HEK293T (cell line): Measurements from ENCODE around the gene IFITM1.

ENCODE experiments used
- ELF4 ChIP-seq: fragments of 450-650 bp; IDR thresholded peaks from 2 replicates; pipeline ENCODE4 v1.6.1; 2017; ENCODE audit warnings: antibody characterized with exemption
- FOXK2 ChIP-seq: fragments of 450-650 bp; IDR thresholded peaks from 2 replicates; pipeline ENCODE4 v1.6.1; 2016; ENCODE audit warnings: mild to moderate bottlenecking
- L3MBTL2 ChIP-seq: fragments of 450-650 bp; conservative IDR thresholded peaks from 2 replicates; pipeline ENCODE4 v1.6.1; 2016; ENCODE audit warnings: mild to moderate bottlenecking
- SP1 ChIP-seq: fragments of 450-650 bp; IDR thresholded peaks from 2 replicates; pipeline ENCODE4 v1.6.1; 2017
- SUZ12 ChIP-seq: fragments of 450-650 bp; IDR thresholded peaks from 2 replicates; pipeline ENCODE4 v1.6.1; 2016; ENCODE audit warnings: mild to moderate bottlenecking
- TARDBP ChIP-seq: fragments of 450-650 bp; IDR thresholded peaks from 2 replicates; pipeline ENCODE4 v1.6.1; 2016

- TF ChIP-seq SP1 (no peak), TARDBP (no peak), L3MBTL2 (no peak), FOXK2 (no peak), ELF4 (no peak), SUZ12 (no peak)
Observed at GRCh38 chr11:324156-324555, 10.3 kb downstream of the IFITM1 start.
